Left renal pelvis (tissue), 4 donors: ENCODE results near the gene ELMO1. TPM values are rescaled to one million over a fixed set of nuclear protein-coding genes. Genes with fewer than 3 reads are reported as not detected.

Experiments
- DNase-seq, 4 donors: peaks; one replicate each; pipeline ENCODE4 v3.0.0-alpha.2; 2013; ENCODE audit warnings: low read depth in 4 of 4, low spot score in 3 of 4
- polyA plus RNA-seq, 4 donors: library from polyadenylated mRNA; unstranded; fragments of 120-200 nt; gene quantifications; one replicate each; pipeline ENCODE4 v1.2.1, GENCODE V29; 2013; ENCODE audit not compliant: insufficient read length in 4 of 4

Gene ELMO1
- polyA plus RNA-seq, 4 donors = 10.5 to 15.0 (median 10.6) TPM

DNA sequence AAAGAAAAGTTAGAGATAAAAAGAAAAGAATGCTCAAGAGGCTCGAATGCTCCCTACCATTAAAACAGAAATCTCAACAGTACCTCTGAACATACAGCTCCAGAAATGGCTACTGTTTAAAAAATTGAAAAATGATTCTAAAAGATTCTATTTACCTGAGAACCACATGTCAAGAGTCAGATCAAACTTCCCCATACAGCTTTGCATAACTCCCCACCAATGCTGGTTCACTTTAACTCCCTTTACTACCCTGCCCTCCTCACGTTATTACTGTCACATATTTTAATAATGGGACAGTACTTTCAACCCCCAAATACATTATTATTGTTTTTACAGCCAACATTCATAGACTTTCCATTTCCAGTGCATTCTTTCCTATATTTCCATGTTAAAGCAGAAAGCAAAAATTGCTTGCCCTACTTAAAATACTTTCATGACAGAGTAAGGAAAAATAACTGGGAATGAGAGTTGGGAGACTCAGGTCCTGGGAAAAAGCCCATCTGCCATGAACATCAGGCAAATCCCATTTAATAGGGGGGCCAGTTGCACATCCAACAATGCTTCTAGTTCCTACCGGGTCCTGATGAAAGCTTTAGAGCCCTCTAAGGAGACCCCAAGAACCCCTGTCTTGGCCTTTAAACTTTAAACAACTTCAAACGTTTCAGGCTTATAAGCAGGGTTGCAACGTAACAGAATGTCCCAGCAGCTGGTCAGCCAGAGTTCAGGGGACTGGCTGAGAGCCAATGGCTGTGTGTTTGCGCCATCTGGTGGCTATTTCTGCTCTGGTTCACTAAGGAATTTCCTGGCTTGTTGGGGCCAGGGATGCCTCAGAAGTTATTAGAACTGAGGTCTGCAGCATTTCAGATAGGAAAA, 247.4 kb downstream of the ELMO1 start:
- peak in 2 of 4 donors; percentile 68 to 77 for DNase-seq

DNA sequence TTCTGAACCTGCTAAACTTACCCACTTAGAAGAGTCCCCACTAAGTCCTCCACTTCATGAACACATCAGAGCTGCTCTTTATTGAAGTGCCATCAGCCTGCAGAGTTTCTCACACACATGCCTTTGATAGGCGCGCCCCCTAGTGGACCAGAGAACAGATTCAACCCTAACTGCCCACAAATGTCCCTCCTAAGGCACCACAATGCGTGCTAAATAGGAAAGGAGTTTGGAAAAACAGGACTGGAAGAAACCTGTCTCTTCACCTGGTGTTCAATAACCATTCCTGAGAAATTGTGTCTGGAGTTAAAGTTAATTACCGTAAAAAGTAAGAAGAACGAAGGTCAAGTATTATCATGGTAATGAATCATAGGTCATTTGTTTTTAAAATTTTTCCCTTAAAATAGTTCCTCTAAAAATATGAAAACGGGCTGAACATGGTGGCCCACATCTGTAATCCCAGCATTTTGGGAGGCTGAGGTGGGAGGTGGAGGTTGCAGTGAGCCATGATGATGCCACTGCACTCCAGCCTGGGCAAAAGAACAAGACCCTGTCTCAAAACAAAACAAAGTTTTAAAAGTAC, 249.7 kb downstream of the ELMO1 start:
- peak in 2 of 4 donors; percentile 61 to 74 for DNase-seq

GRCh38 chr7:37198041-37198905, 250.4 kb downstream of the ELMO1 start:
- DNase-seq = no peak

GRCh38 chr7:37197108-37197507, 251.6 kb downstream of the ELMO1 start:
- DNase-seq = no peak

- DNase-seq = no peak
Measured at GRCh38 chr7:37196676-37197075, 252.0 kb downstream of the ELMO1 start.

DNA sequence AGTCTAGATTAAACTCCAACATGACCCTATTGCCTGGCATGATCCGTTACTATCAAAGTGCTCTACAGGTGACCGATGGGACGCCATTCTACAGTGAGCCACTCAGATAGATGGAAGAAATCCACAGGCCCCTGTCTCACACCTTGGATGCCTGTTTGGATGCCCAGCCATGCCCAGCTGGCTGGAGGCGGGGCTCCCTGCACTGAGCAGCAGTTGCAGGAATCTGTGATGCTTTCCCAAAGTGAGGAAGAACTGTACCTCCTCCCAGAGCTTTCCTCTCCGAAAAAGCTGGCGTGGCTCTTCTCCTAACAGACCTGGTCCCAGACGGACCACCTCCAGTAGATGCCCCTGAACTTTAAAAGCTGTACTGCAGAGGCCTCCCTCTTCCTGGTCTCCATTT, 253.3 kb downstream of the ELMO1 start:
- no peak for DNase-seq

GRCh38 chr7:37194943-37195342, 253.7 kb downstream of the ELMO1 start:
- no peak for DNase-seq

DNA sequence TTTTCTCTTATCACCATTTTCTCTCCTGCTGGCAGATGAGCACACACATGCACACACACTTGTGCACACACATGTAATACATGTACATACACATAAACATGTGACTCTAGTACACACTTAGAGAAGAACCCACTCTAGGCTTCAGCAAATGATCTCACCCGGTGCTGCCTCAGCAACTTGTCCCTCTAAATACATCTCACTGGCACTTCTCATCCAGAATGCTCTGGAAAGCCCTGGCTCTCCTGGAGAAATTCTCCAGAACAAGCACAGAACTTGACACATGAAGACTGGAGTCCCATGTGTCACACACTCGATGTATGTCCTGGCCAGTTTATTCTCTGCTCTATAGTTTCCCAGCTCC, 254.9 kb downstream of the ELMO1 start:
- no peak for DNase-seq

DNA sequence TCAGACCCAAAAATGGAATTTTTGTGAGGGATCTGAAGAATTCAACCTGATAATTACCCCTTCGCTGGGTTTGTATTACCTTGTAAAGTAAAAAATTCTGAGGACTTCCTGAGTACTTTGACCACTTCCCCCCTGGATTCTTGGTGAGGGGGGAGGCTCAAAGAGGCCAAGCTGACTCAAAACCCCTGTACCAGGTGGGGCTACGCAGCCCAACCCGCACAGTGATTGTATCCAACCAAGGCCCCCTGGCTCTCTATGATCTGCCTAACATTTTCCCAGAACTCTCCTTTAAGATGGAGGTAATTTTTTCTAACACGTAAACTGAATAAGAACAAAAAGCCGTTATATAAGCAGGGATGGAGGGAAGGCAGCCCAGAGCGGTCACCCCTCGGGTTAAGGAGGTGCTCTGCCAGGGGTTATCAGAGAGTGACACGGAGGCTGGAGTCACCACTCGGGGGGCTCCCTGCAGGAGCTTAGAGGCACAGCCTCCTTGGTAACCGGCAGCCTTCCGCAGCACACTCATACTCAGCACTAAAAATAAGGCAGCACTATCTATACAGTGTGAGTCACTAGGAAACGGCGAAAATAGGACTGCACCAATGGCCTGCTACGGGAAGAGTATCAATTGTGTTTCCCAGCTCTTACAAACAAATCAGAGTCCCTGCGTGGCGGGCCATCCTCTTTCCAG, 255.4 kb downstream of the ELMO1 start:
- no peak for DNase-seq

DNA sequence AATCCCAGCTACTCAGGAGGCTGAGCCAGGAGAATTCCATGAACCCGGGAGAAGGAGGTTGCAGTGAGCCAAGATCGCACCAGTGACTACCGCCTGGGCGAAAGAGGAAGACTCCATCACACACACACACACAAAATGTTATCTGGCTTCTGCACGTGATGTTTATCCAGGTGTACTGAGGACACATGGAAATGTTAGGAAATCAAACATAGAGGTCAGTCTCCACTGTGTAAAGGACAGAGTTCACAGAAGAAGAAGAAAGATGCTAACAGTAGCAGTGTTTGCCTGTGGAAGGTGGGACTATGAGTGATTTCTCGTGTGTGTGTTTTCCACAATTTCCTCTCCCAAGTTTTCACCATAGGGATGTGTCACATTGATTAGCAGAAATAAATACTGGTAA, 256.9 kb downstream of the ELMO1 start:
- DNase-seq = no peak

GRCh38 chr7:37187179-37187578, 261.5 kb downstream of the ELMO1 start:
- no peak for DNase-seq

GRCh38 chr7:37186753-37187152, 261.9 kb downstream of the ELMO1 start:
- no peak for DNase-seq

GRCh38 chr7:37181550-37181932, 267.1 kb downstream of the ELMO1 start:
- no peak for DNase-seq

- no peak for DNase-seq
Measured at GRCh38 chr7:37180828-37181549, 267.7 kb downstream of the ELMO1 start.

GRCh38 chr7:37176079-37176478, 272.6 kb downstream of the ELMO1 start:
- DNase-seq = no peak

GRCh38 chr7:37174460-37174859, 274.2 kb downstream of the ELMO1 start:
- DNase-seq = no peak

GRCh38 chr7:37173670-37174069, 275.0 kb downstream of the ELMO1 start:
- no peak for DNase-seq

DNA sequence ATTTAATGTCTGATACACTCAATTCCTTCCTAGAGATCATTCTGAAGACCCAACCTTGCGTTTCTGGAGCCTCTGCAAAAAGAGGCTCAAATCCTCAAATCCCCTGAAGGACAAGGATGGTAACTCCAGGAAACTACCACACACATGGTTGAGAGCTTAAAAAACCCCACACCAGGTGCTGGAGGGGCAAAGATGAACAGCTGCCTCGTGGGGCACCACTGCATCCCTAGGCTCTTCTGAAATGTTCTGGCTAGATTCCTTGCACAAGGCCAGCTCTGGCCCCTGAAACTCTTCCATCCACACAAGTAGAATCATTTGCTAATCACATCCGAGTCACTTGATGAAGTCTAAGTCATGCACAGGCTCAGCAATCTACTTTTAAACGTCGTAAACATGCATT, 286.6 kb downstream of the ELMO1 start:
- no peak for DNase-seq

DNA sequence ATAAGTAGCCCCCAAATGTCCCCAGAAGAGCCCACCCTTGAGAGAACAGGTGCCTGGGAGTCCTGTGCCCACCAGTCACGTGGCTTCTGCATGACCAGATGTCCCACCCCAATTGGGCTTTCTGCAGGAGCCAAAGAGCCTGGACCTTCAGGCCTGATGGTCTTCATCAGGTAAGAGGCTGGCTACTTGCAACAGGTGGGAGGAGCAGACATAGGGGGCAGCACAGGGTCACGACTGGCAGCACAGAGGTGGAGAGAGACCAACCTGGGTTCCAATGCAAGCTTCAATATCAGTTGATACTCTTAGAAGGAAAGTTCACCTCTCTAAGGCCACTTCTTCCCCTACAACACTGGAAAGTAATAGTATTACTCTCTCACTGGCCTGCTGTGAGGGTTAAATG, 288.0 kb downstream of the ELMO1 start:
- no peak for DNase-seq

DNA sequence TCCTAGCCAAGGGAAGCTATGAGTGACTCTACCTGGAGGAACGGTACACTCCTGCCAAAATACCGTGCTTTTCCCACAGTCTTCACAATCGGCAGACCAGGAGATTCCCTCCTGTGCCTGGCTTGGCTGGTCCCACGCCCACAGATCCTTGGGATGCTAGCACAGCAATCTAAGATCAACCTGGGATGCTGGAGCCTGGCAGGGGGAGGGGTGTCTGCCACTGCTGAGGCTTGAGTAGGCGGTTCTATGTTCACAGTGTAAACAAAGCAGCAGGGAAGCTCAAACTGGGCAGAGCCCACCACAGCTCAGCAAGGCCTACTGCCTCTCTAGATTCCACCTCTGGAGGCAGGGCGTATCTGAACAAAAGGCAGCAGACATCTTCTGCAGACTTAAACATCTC, 295.3 kb downstream of the ELMO1 start:
- DNase-seq = no peak
